Activated naive CD4-positive, alpha-beta T cell treated with anti-CD3 and anti-CD28 coated beads, Interleukin-2, amount 50 U/mL, for 24 hours (primary cell): ENCODE results near the gene IL17REL.

Experiments used
- H3K27ac Mint-ChIP-seq: one replicate; pipeline ENCODE4 v1.8.0; 2021; ENCODE audit warnings: mild to moderate bottlenecking, mixed read lengths
- H3K27me3 Mint-ChIP-seq: one replicate; pipeline ENCODE4 v1.8.0; 2021; ENCODE audit warnings: mixed read lengths
- H3K36me3 Mint-ChIP-seq: one replicate; pipeline ENCODE4 v1.8.0; 2021; ENCODE audit warnings: mixed read lengths
- H3K4me1 Mint-ChIP-seq: one replicate; pipeline ENCODE4 v1.8.0; 2021; ENCODE audit warnings: mixed read lengths
- H3K4me3 Mint-ChIP-seq: one replicate; pipeline ENCODE4 v1.8.0; 2021; ENCODE audit warnings: mild to moderate bottlenecking, mixed read lengths
- H3K9me3 Mint-ChIP-seq: one replicate; pipeline ENCODE4 v1.8.0; 2021; ENCODE audit warnings: mixed read lengths

Gene IL17REL

DNA sequence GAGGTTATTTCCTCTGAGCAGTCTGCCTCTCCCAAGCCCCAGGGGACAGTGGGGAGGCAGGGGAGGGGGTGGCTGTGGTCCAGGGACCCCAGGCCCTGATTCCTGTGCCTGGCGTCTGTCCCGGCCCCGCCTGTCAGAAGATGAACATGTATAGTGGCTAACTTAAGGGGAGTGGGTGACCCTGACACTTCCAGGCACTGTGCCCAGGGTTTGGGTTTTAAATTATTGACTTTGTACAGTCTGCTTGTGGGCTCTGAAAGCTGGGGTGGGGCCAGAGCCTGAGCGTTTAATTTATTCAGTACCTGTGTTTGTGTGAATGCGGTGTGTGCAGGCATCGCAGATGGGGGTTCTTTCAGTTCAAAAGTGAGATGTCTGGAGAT, 48.9 kb downstream of the IL17REL start:
- Mint-ChIP-seq H3K9me3 (no peaks in the 10 kb centered on the region), H3K27ac (peak overlapping the region; percentile 83), H3K27me3 (no peaks in the 10 kb centered on the region), H3K4me1 (peaks cover 26% of the 10 kb centered on the region), H3K4me3 (peak overlapping the region; percentile 92), H3K36me3 (peaks cover 18% of the 10 kb centered on the region)

DNA sequence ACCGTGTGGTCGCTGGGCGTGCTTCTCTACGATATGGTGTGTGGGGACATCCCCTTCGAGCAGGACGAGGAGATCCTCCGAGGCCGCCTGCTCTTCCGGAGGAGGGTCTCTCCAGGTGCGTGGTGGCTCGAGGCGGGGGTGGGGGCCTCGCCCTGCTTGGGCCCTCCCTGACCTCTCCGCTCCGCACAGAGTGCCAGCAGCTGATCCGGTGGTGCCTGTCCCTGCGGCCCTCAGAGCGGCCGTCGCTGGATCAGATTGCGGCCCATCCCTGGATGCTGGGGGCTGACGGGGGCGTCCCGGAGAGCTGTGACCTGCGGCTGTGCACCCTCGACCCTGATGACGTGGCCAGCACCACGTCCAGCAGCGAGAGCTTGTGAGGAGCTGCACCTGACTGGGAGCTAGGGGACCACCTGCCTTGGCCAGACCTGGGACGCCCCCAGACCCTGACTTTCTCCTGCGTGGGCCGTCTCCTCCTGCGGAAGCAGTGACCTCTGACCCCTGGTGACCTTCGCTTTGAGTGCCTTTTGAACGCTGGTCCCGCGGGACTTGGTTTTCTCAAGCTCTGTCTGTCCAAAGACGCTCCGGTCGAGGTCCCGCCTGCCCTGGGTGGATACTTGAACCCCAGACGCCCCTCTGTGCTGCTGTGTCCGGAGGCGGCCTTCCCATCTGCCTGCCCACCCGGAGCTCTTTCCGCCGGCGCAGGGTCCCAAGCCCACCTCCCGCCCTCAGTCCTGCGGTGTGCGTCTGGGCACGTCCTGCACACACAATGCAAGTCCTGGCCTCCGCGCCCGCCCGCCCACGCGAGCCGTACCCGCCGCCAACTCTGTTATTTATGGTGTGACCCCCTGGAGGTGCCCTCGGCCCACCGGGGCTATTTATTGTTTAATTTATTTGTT, 49.6 kb downstream of the IL17REL start:
- Mint-ChIP-seq H3K9me3 (no peaks in the 10 kb centered on the region), H3K36me3 (peaks cover 18% of the 10 kb centered on the region), H3K27ac (peak overlapping the region; percentile 83), H3K4me3 (peak overlapping the region; percentile 92), H3K27me3 (no peaks in the 10 kb centered on the region), H3K4me1 (peaks cover 28% of the 10 kb centered on the region)

DNA sequence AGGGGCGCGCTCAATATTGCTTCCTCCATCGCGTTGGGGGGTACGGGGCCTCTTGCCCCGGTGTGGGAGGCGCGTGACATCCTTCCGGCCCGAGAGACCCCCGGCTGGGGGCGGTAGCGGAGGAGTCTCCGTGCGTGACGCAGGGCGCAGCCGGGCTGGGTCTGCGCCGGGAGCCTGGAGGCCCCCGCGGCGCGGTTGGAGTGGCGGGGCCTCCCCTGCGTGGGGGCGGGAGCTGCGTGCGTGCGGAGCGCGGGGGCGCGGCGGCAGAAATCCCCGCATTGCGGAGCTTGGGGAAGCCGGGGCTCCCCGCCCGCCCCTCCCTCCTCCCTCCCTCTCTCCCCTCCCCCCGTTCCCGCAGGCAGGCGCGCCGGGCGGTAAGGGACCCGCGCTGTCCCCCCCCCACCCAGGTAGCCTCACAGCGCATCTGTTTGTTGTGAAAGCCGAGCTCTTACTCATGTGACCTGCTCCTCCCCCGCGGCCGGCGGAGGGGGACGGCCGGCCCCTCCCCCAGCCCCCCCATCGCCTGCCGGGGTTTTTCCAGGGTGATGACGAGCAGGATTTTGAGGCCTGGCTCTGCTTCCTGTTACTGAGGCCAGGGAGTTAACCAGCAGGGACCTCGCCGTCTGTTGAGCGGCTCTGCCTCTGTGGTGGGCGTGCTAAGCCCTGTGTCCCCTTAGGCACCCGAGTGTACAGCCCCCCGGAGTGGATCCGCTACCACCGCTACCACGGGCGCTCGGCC, 50.4 kb downstream of the IL17REL start:
- Mint-ChIP-seq H3K27me3 (no peaks in the 10 kb centered on the region), H3K27ac (peak overlapping the region; percentile 93), H3K4me3 (peak overlapping the region; percentile 92), H3K4me1 (peaks cover 25% of the 10 kb centered on the region), H3K9me3 (no peaks in the 10 kb centered on the region), H3K36me3 (peaks cover 18% of the 10 kb centered on the region)

DNA sequence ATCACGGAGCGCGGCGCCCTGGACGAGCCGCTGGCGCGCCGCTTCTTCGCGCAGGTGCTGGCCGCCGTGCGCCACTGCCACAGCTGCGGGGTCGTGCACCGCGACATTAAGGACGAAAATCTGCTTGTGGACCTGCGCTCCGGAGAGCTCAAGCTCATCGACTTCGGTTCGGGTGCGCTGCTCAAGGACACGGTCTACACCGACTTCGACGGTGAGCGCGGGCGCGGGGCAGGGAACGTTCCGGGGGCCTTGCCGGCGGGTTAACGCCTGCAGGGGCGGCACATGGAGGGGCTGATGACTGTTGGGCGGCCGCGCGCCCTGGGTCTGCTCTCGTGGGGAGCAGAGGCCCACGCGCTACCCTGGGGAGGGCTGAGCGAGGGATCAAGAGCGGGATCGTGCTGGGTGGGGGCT, 51.0 kb downstream of the IL17REL start:
- Mint-ChIP-seq H3K27ac (peak overlapping the region; percentile 93), H3K4me1 (peaks cover 21% of the 10 kb centered on the region), H3K36me3 (peaks cover 18% of the 10 kb centered on the region), H3K27me3 (no peaks in the 10 kb centered on the region), H3K9me3 (no peaks in the 10 kb centered on the region), H3K4me3 (peak overlapping the region; percentile 90)

DNA sequence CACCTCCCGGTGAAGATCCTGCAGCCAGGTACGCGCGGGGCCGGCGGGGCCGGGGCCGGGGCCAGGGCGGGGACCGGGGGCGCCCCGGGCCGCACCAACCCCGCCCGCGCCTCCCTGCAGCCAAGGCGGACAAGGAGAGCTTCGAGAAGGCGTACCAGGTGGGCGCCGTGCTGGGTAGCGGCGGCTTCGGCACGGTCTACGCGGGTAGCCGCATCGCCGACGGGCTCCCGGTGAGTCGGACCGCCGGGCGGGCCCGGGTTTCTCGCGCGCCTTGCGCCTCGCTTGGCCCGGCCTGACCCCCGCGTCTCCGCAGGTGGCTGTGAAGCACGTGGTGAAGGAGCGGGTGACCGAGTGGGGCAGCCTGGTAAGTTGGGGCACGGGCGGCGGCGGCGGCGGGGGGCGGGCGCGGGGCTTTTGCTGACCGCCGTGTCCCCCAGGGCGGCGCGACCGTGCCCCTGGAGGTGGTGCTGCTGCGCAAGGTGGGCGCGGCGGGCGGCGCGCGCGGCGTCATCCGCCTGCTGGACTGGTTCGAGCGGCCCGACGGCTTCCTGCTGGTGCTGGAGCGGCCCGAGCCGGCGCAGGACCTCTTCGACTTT, 51.5 kb downstream of the IL17REL start:
- H3K27ac Mint-ChIP-seq = peak overlapping the region; percentile 93
- peaks cover 17% of the 10 kb centered on the region for H3K4me1 Mint-ChIP-seq
- H3K9me3 Mint-ChIP-seq = no peaks in the 10 kb centered on the region
- H3K27me3 Mint-ChIP-seq = no peaks in the 10 kb centered on the region
- H3K4me3 Mint-ChIP-seq = peak overlapping the region; percentile 90
- peaks cover 18% of the 10 kb centered on the region for H3K36me3 Mint-ChIP-seq

DNA sequence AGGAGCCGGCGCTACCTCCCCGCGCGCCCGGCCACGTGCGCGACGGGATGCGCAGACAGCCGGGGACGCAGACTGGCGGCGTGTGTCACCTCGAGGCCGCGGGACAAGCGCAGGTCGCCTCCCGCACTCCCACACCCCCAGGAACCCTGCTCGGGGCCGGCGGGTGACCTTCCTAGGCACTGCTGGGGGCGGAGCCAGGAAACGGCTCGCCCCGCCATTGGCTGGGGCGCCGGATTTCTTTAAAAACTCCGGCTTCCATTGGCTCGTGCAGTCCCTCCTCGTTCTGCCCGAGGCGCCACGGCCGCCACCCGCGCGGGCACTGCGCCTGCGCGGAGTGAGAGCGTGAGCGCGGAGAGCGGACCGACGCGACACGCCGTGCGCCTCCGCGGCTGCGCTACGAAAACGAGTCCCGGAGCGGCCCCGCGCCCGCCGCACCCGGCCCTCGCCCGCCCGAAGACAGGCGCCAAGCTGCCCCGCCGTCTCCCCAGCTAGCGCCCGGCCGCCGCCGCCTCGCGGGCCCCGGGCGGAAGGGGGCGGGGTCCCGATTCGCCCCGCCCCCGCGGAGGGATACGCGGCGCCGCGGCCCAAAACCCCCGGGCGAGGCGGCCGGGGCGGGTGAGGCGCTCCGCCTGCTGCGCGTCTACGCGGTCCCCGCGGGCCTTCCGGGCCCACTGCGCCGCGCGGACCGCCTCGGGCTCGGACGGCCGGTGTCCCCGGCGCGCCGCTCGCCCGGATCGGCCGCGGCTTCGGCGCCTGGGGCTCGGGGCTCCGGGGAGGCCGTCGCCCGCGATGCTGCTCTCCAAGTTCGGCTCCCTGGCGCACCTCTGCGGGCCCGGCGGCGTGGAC, 52.2 kb downstream of the IL17REL start, which contains the start of gene PIM3:
Gene PIM3, plus strand, starts transcription at position 614 of the 846 bp plus-strand sequence. Its CDS starts 176 bp downstream, at position 790.
- H3K36me3 Mint-ChIP-seq = peaks cover 18% of the 10 kb centered on the region

DNA sequence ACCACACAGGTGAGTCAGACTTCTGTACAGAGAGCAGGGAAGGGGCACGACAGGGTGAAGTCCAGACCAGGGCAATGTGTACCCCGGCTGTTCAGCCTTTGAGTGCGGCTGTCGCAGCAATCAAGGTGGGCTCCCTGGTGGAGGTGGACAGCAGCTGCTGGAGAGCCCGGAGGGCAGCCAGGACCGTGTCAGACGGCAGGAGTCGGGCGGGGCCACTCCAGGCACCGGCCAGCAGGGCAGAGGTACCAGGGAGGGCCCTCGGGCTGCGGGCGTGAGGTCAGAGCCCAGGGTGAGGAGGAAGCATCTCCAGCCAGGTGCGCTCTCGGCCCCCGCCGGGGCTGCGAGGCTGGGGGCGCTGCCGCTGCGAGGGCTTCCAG, 52.8 kb downstream of the IL17REL start:
- H3K4me1 Mint-ChIP-seq = peaks cover 12% of the 10 kb centered on the region
- peak overlapping the region; percentile 84 for H3K27ac Mint-ChIP-seq
- H3K27me3 Mint-ChIP-seq = no peaks in the 10 kb centered on the region
- peaks cover 17% of the 10 kb centered on the region for H3K36me3 Mint-ChIP-seq
- H3K9me3 Mint-ChIP-seq = no peaks in the 10 kb centered on the region
- H3K4me3 Mint-ChIP-seq = peak overlapping the region; percentile 85

More for the DNA sequence above, 52.2 kb downstream of the IL17REL start, which contains the start of gene PIM3:
- no peaks in the 10 kb centered on the region for H3K27me3 Mint-ChIP-seq
- H3K27ac Mint-ChIP-seq = peak within 1 kb of the TSS; percentile 93
- peak within 1 kb of the TSS; percentile 90 for H3K4me3 Mint-ChIP-seq
- no peaks in the 10 kb centered on the region for H3K9me3 Mint-ChIP-seq
- peaks cover 15% of the 10 kb centered on the region for H3K4me1 Mint-ChIP-seq

DNA sequence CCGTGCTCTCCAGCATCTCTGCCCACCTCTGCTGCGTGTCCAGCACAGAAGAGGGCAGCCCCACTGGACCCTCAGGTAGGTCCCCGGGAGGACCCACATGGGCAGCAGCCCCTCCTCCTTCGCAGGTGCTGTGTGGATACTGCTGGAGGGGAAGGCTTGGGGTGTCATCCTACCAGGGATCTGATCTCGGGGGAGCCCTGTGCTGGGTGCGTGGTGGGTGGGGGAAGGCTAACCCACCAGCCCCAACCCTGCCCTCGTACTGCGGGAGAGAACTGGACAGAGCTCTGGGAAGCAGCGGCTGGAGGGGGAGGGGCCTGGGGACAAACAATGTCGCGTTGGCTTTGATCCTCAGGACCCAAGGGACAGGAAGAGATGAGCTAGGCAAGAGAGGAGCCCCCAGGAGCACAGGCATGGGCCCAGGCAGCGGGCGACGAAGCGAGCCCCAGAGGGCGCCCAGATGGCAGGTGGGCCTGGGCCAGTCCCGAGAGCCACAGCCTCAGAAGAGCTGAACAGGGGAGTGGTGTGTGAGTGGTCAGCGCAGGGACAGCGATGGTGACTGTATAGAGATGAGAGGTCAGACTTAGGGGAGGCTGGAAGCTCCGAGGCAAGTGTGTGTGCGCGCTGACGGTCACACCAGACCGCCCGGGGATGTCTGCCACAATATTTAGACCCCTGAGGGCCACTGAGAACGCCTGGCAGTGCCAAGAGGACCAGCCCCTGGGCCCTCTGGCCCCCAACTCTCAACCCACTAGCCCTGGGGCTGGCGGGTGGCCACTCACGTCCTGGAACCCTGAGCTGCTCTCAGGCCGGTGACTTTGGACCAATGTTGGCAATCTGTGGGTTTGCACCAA, 53.4 kb downstream of the IL17REL start:
- H3K4me1 Mint-ChIP-seq = peaks cover 11% of the 10 kb centered on the region
- H3K36me3 Mint-ChIP-seq = peaks cover 14% of the 10 kb centered on the region
- no peaks in the 10 kb centered on the region for H3K27me3 Mint-ChIP-seq
- peak overlapping the region; percentile 84 for H3K27ac Mint-ChIP-seq
- H3K4me3 Mint-ChIP-seq = peak overlapping the region; percentile 85
- no peaks in the 10 kb centered on the region for H3K9me3 Mint-ChIP-seq

DNA sequence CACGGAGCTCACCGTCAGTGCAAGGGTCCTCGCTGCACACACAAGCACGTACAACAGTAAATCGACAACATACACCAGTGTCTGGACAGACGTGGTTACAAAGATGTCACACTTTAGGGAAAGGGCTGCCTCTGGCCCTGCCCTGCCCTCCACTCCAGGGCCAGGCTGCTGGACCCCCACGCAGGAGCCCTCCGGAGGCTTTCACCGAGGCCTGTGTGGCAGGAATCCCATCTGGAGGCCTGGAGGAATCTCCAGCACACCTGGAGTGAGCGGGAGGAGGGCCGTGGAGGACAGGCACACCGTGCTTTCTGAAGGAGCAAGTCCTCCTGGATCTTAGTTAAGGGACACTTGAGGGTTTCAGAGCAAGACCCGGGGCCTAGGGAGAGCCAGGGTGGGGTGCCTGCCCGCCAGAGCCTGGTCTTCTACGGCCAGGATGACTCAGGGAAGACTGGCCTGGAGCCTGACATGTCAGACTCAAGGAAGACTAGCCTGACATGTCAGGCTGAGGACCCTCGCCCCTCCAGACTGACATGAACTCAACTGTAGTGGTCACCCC, 54.1 kb downstream of the IL17REL start:
- H3K27me3 Mint-ChIP-seq = no peaks in the 10 kb centered on the region
- H3K27ac Mint-ChIP-seq = peak overlapping the region; percentile 17
- H3K9me3 Mint-ChIP-seq = no peaks in the 10 kb centered on the region
- H3K4me1 Mint-ChIP-seq = peaks cover 4% of the 10 kb centered on the region
- H3K4me3 Mint-ChIP-seq = peak overlapping the region; percentile 85
- peaks cover 8% of the 10 kb centered on the region for H3K36me3 Mint-ChIP-seq

DNA sequence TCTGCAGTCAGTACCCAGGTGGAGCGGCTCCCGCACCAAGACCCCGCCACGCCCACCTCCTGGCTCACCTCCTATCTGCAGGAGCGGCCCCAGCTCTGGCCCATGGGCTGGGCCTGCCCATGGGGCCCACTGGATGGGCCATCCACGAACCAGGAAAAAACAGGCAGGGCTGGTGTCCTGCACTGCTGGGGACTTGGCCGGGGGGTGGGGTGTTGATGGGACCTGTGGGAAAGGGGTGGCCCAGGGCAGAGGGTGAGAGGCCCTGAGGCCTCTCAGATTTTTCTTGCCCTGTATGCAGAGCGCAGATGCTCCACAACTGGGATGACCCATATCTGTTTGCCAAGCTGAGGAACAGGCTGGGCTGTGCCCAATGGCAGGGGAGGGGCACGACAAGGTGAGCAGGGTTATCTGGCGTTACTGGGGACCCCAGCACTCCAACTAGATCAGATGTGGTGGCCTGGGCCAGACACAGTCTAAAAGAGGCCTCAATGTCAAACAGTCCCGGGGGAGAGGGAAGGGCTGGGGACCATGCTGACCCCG, 54.7 kb downstream of the IL17REL start:
- Mint-ChIP-seq H3K4me3 (peak overlapping the region; percentile 19), H3K4me1 (peaks cover 4% of the 10 kb centered on the region), H3K27ac (no peak overlapping the region)

DNA sequence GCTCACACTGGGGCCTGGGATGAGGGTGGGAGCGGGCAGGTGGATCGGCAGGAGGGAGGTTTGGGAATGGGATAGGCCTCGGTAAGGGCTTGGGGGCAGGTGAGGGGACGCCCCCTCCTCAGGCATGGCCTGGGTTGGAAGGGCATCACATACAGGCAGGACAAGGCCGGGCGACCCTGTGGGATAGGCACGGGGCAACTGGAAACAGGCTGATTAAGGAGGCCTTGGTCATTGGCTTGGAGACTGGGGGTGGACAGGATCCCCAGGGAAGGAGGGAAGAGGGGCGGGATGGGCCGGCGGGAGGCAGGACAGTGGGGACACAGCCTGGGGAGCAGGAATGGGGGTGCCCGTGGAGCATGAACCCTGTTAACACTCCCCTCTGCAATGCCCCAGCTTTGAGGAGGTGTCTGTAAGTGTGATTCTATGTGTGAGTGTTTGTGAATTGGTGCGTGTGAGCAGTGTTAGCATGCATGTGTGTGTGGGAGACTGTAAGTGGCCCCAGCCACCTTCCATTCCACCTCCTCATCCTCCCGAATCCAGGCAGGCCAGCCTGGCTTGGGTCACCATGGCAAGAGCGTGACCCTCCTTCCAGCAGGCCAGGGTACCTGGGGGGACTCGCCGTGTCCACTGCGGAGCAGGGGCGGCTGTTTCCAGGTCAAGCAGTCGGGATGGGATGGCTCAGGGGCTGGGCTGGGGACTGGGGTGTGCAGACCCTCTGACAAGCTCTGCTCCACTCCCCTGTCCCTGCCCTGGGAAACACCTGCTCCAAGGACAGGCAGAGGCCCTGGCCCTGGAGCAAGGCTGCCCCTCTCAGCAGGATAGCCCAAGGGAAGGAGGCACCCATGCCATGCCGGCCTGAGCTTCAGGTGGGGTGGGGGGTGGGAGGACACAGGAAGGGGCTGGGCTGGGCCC, 55.4 kb downstream of the IL17REL start:
- no peak overlapping the region for H3K4me3 Mint-ChIP-seq
- H3K36me3 Mint-ChIP-seq = peaks cover 6% of the 10 kb centered on the region
- peak overlapping the region; percentile 11 for H3K27ac Mint-ChIP-seq
- no peaks in the 10 kb centered on the region for H3K27me3 Mint-ChIP-seq
- no peaks in the 10 kb centered on the region for H3K9me3 Mint-ChIP-seq
- H3K4me1 Mint-ChIP-seq = peaks cover 4% of the 10 kb centered on the region

More for the DNA sequence above, 54.7 kb downstream of the IL17REL start:
- Mint-ChIP-seq H3K27me3 (no peaks in the 10 kb centered on the region), H3K36me3 (peaks cover 7% of the 10 kb centered on the region), H3K9me3 (no peaks in the 10 kb centered on the region)

DNA sequence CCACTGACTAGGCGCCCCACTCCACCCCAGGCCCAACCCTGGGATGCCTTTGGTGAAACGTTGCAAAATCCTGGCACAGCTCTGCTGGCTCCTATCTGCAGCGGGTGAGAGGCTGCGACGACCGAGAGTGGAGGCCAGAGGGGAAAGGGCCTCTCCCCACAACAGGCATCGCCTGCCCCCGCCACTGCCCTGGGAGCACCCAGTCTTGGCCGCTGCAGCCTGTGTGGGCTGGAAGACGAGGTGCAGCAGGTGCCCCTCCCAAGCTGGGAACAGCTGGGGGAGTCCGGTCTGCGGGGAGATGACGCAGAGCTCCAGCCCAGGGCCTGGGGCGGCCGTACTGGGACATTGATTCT, 56.2 kb downstream of the IL17REL start:
- Mint-ChIP-seq H3K27me3 (no peaks in the 10 kb centered on the region), H3K4me1 (peaks cover 4% of the 10 kb centered on the region), H3K4me3 (no peak overlapping the region), H3K9me3 (no peaks in the 10 kb centered on the region), H3K27ac (no peak overlapping the region), H3K36me3 (no peaks in the 10 kb centered on the region)
